Neuronal stem cell (in vitro differentiated cells): Measurements from ENCODE around the gene CALML6.

ENCODE experiments used
- DNase-seq: peaks from one replicate; pipeline ENCODE4 v3.0.0-alpha.2; 2013; ENCODE audit warnings: low spot score
- H2AFZ ChIP-seq: one replicate; pipeline ENCODE4 v1.6.1; 2013; ENCODE audit warnings: mild to moderate bottlenecking, low read length, inconsistent platforms
- H2AK5ac ChIP-seq: 2 replicates; pipeline ENCODE4 v1.6.1; 2013; ENCODE audit warnings: low read depth, mild to moderate bottlenecking, inconsistent platforms, low read length, moderate library complexity, mixed read lengths
- H2BK120ac ChIP-seq: 2 replicates; pipeline ENCODE4 v1.6.1; 2013; ENCODE audit warnings: low read depth, mild to moderate bottlenecking, inconsistent platforms, low read length, moderate library complexity, mixed read lengths
- H2BK12ac ChIP-seq: one replicate; pipeline ENCODE4 v1.6.1; 2013; ENCODE audit warnings: low read length, inconsistent platforms
- H2BK15ac ChIP-seq: 2 replicates; pipeline ENCODE4 v1.6.1; 2013; ENCODE audit warnings: mild to moderate bottlenecking, low read length, inconsistent platforms, mixed read lengths
- H2BK5ac ChIP-seq: one replicate; pipeline ENCODE4 v1.6.1; 2013; ENCODE audit warnings: inconsistent platforms, mild to moderate bottlenecking, low read length, moderate library complexity
- H3K14ac ChIP-seq: one replicate; pipeline ENCODE4 v1.6.1; 2013; ENCODE audit warnings: low read length, inconsistent platforms
- H3K18ac ChIP-seq: 2 replicates; pipeline ENCODE4 v1.6.1; 2013; ENCODE audit warnings: low read length, inconsistent platforms
- H3K23ac ChIP-seq: 2 replicates; pipeline ENCODE4 v1.6.1; 2013; ENCODE audit warnings: low read depth, mild to moderate bottlenecking, mixed read lengths, low read length, inconsistent platforms; ENCODE audit not compliant: poor library complexity
- H3K27ac ChIP-seq: replicated peaks from 3 replicates; pipeline ENCODE4 v1.5.1; 2013; ENCODE audit warnings: low read length, inconsistent platforms
- H3K27me3 ChIP-seq, 3 experiments: 2 replicates each; pipeline ENCODE4 v1.6.1; 2013; ENCODE audit warnings: low read length in 3 of 3, mild to moderate bottlenecking in 2 of 3, inconsistent platforms in 1 of 3, low read depth in 1 of 3, mixed read lengths in 1 of 3, moderate library complexity in 1 of 3; ENCODE audit not compliant: control insufficient read depth in 3 of 3, insufficient read depth in 3 of 3
- H3K36me3 ChIP-seq, 2 donors: replicated peaks in 1 of 2; 2 replicates each; pipeline ENCODE4 v1.6.1; 2013; ENCODE audit warnings: low read length in 2 of 2; ENCODE audit not compliant: control insufficient read depth in 2 of 2, insufficient read depth in 2 of 2
- H3K4ac ChIP-seq: 2 replicates; pipeline ENCODE4 v1.6.1; 2013; ENCODE audit warnings: inconsistent platforms, mild to moderate bottlenecking, low read length, moderate library complexity
- H3K4me1 ChIP-seq, 2 donors: 1 replicate in 1 of 2; 2 replicates in 1 of 2; pipeline ENCODE4 v1.6.1; 2013; ENCODE audit warnings: low read length in 2 of 2, low read depth in 1 of 2; ENCODE audit not compliant: control insufficient read depth in 2 of 2, insufficient read depth in 1 of 2
- H3K4me2 ChIP-seq: one replicate; pipeline ENCODE4 v1.6.1; 2013; ENCODE audit warnings: mild to moderate bottlenecking, low read length, inconsistent platforms; ENCODE audit not compliant: insufficient read depth, poor library complexity, severe bottlenecking
- H3K4me3 ChIP-seq, 2 donors: 2 replicates each; pipeline ENCODE4 v1.5.1; 2013; ENCODE audit warnings: low read length in 2 of 2, mild to moderate bottlenecking in 2 of 2, inconsistent platforms in 1 of 2, moderate library complexity in 1 of 2
- H3K79me1 ChIP-seq: one replicate; pipeline ENCODE4 v1.6.1; 2013; ENCODE audit warnings: low read depth, mild to moderate bottlenecking, inconsistent platforms, low read length, moderate library complexity
- H3K9ac ChIP-seq: one replicate; pipeline ENCODE4 v1.6.1; 2013; ENCODE audit warnings: mild to moderate bottlenecking, low read depth, low read length, inconsistent platforms; ENCODE audit not compliant: poor library complexity
- H3K9me3 ChIP-seq, 2 donors: replicated peaks in 1 of 2; 2 replicates each; pipeline versions ENCODE3 to v1.6.1; 2013; ENCODE audit warnings: low read length in 2 of 2, mild to moderate bottlenecking in 2 of 2, inconsistent platforms in 1 of 2, low read depth in 1 of 2, mixed read lengths in 1 of 2, moderate library complexity in 1 of 2; ENCODE audit not compliant: control insufficient read depth in 2 of 2, insufficient read depth in 1 of 2
- H4K8ac ChIP-seq: one replicate; pipeline ENCODE4 v1.6.1; 2013; ENCODE audit warnings: low read depth, mild to moderate bottlenecking, inconsistent platforms, low read length, moderate library complexity
- H4K91ac ChIP-seq: one replicate; pipeline ENCODE4 v1.6.1; 2013; ENCODE audit warnings: low read length, low read depth, mild to moderate bottlenecking, inconsistent platforms; ENCODE audit not compliant: poor library complexity
- WGBS, 2 donors: extraction: QIAGEN DNeasy Blood & Tissue Kit; methylation state at CpG; one replicate each; pipeline ENCODE4 v1.1.7; 2013; ENCODE audit warnings: missing lambda C conversion rate in 2 of 2, mixed read lengths in 1 of 2; ENCODE audit not compliant: insufficient read length in 2 of 2, insufficient replicate concordance in 1 of 2; ENCODE audit errors: extremely low coverage in 2 of 2; 5-methylcytosine and 5-hydroxymethylcytosine counted together

Gene CALML6

DNA sequence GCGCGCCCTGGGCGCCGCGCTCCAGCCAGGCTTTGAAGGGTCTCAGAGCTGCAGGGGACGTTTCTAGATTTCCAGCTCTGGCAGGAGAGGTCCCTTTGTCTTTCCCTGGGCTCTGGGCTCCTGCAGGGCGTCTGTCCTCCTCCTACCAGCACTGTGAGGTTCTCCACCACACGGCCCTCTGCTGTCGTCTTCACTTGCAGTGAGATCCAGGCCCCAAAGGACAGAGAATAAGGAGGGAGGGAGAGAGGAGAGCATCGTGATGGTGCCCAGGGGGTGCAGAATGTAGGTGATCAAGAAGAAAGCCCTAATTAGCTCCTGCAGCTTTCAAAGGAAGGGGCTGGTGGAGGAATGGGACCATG lies 20.0 kb upstream of the CALML6 start:
- H3K79me1 ChIP-seq: peaks cover 5% of the 10 kb centered on the region
- H3K4me3 ChIP-seq: no peak overlapping the region
- H3K9me3 ChIP-seq: peaks cover 0 to 7% of the 10 kb centered on the region in 2 donors
- H2AK5ac ChIP-seq: peak overlapping the region; percentile 79
- H4K8ac ChIP-seq: no peak overlapping the region
- DNase-seq: no peak
- H3K27ac ChIP-seq: no peak overlapping the region
- H3K4ac ChIP-seq: no peak overlapping the region
- no peak overlapping the region for H3K18ac ChIP-seq
- no peak overlapping the region for H3K4me2 ChIP-seq
- peak overlapping the region; percentile 53 for H3K9ac ChIP-seq
- H3K23ac ChIP-seq: peak overlapping the region; percentile 99
- no peak overlapping the region for H2BK120ac ChIP-seq
- peak overlapping the region; percentile 92 for H2BK15ac ChIP-seq
- peak overlapping the region; percentile 21 for H2BK5ac ChIP-seq
- peaks cover 14 to 24% of the 10 kb centered on the region in 2 donors for H3K4me1 ChIP-seq
- peak overlapping the region; percentile 60 for H3K14ac ChIP-seq
- H2AFZ ChIP-seq: no peak overlapping the region
- no peaks in the 10 kb centered on the region for H3K27me3 ChIP-seq
- H3K36me3 ChIP-seq: no peaks in the 10 kb centered on the region
- H2BK12ac ChIP-seq: no peak overlapping the region
- no peak overlapping the region for H4K91ac ChIP-seq
- no CpG with 5 or more reads among the region's 10 CpGs for WGBS, 2 donors

DNA sequence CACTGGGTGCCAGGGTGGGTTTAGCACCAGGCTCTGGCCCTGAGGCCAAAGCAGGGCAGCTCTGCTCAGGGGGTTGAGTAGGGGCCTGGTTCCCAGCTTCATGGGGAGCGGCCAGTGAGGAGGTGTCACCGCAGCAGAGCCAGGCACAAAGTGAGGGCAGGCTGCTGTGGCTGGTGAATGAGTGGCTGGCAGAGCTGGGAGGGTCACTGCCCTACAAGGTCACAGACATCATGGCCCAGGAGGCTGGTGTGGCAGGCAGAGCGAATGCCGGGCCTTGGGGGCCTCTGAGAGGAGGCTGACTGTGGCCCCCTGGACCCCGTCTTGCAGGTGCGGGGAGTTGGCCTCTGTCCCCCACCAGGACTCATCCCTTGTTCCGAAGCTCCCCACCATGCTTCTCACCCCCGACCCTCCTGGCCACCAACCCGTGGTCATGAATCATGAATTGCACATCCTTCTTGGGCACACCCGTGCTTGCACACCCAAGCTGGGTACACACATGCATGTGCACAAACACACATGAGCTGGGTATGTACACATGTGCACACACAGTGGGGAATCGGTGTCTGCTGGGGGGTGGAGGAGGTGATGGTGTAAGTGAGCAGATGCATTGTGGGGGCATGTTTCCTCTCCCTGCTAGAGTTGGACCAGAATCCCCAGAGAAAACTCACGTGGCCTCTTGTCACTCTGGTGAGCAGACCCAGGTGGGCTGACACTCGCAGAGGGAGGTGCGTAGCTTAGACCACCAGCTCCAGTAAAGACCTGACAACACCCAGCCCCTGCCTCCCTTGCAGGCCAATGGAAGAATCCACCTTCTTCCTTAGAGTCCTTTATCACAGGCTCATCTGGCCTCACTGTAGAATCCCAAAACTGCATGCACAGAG lies 19.4 kb upstream of the CALML6 start:
- Histone ChIP-seq H2BK120ac (no peak overlapping the region), H3K9me3 (peaks cover 0 to 7% of the 10 kb centered on the region in 2 donors), H2BK15ac (peak overlapping the region; percentile 69), H4K91ac (no peak overlapping the region), H3K4me1 (peaks cover 14 to 24% of the 10 kb centered on the region in 2 donors), H2AK5ac (peak overlapping the region; percentile 79), H2BK5ac (no peak overlapping the region), H3K4me3 (no peak overlapping the region), H3K27ac (no peak overlapping the region), H3K14ac (peak overlapping the region; percentile 60), H3K36me3 (no peaks in the 10 kb centered on the region), H3K23ac (peak overlapping the region; percentile 99), H3K4me2 (no peak overlapping the region), H3K18ac (peak overlapping the region; percentile 20), H3K4ac (no peak overlapping the region), H3K9ac (peak overlapping the region; percentile 53), H2AFZ (no peak overlapping the region), H2BK12ac (peak overlapping the region; percentile 52), H4K8ac (no peak overlapping the region), H3K79me1 (peaks cover 5% of the 10 kb centered on the region), H3K27me3 (no peaks in the 10 kb centered on the region)
- no peak for DNase-seq
- no CpG with 5 or more reads among the region's 14 CpGs for WGBS, 2 donors

DNA sequence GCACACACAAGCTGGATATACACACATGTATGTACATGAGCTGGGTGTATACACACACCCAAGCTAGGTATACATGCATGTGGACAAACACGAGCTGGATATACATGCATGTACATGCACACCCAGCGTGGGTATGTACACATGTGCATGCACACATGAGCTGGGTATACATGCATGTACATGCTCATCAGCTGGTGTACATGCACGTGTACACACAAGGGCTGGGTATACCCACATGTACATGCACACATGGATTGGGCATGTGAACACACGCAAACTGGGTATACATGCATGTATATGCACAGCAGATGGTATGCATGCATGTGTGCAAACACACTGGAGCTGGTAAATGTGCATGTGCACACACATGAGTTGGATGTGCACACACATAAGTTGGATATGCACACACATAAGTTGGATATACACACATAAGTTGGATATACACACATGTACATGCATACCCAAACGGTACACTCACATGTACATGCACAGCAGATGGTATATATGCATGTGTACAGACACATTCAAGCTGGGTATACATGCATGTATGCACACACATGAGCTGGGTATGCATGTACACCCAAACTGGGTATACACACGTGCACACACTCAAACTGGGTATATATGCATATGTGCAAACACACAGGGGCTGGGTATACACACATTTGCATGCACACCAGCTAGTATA lies 16.7 kb upstream of the CALML6 start:
- Histone ChIP-seq H2AFZ (no peak overlapping the region), H2BK120ac (no peak overlapping the region), H3K4ac (no peak overlapping the region), H3K27ac (no peak overlapping the region), H3K79me1 (peaks cover 2% of the 10 kb centered on the region), H3K9ac (peak overlapping the region; percentile 60), H3K18ac (no peak overlapping the region), H2AK5ac (no peak overlapping the region), H2BK5ac (no peak overlapping the region), H2BK15ac (no peak overlapping the region), H3K4me1 (peaks cover 7 to 12% of the 10 kb centered on the region in 2 donors), H3K14ac (no peak overlapping the region), H4K8ac (no peak overlapping the region), H3K36me3 (no peaks in the 10 kb centered on the region), H4K91ac (no peak overlapping the region), H3K23ac (peak overlapping the region; percentile 9), H3K4me2 (no peak overlapping the region), H2BK12ac (no peak overlapping the region), H3K4me3 (peak overlapping the region in 1 of 2 donors; percentile 1), H3K9me3 (peaks cover 4 to 11% of the 10 kb centered on the region in 2 donors), H3K27me3 (no peaks in the 10 kb centered on the region)
- no peak for DNase-seq
- WGBS, 2 donors: no CpG with 5 or more reads among the region's 6 CpGs
